Gastroesophageal sphincter (tissue), 4 donors: ENCODE results near the gene TTLL1. TPM values are rescaled to one million over a fixed set of nuclear protein-coding genes. Genes with fewer than 3 reads are reported as not detected.

Experiments
- ATAC-seq: fragments of 150-250 bp; one replicate; pipeline ENCODE4 v1.9.1; 2016; ENCODE audit warnings: mild to moderate bottlenecking, moderate library complexity
- H3K27ac ChIP-seq, 4 donors: fragments of 200-600 bp; sonication (generic) in 3 of 4; 1 replicate in 3 of 4; 2 replicates in 1 of 4; pipeline ENCODE4 v1.5.1; 2016 to 2019
- H3K27me3 ChIP-seq: fragments of 200-600 bp; sonication (generic); one replicate; pipeline ENCODE4 v1.5.1; 2019
- H3K36me3 ChIP-seq, 2 donors: fragments of 200-600 bp; sonication (generic); one replicate each; pipeline ENCODE4 v1.5.1; 2019; ENCODE audit warnings: control low read depth in 1 of 2
- H3K4me1 ChIP-seq, 3 donors: fragments of 200-600 bp; sonication (generic); 1 replicate in 2 of 3; 2 replicates in 1 of 3; pipeline ENCODE4 v1.5.1; 2016 to 2019; ENCODE audit warnings: control low read depth in 2 of 3
- H3K4me3 ChIP-seq, 2 donors: fragments of 200-600 bp; sonication (generic); one replicate each; pipeline ENCODE4 v1.5.1; 2019; ENCODE audit warnings: mild to moderate bottlenecking in 1 of 2, moderate library complexity in 1 of 2
- H3K9me3 ChIP-seq, 3 donors: fragments of 200-600 bp; sonication (generic); one replicate each; pipeline ENCODE4 v1.5.1; 2017 to 2019; ENCODE audit warnings: control low read depth in 2 of 3
- CTCF ChIP-seq, 4 experiments: fragments of 200-600 bp in 2 of 4; fragments of 450-650 bp in 2 of 4; sonication (generic) in 1 of 4; IDR thresholded peaks; one replicate each; pipeline ENCODE4 v1.5.1; 2017 to 2019; ENCODE audit warnings: antibody characterized with exemption in 4 of 4, mild to moderate bottlenecking in 2 of 4, moderate library complexity in 2 of 4
- EP300 ChIP-seq: sonication (generic); formaldehyde crosslinking; IDR thresholded peaks from one replicate; pipeline ENCODE4 v1.6.1; 2017; ENCODE audit warnings: antibody characterized with exemption, mild to moderate bottlenecking
- POLR2A ChIP-seq, 2 donors: fragments of 450-650 bp; IDR thresholded peaks; one replicate each; pipeline ENCODE4 v1.6.1; 2017; ENCODE audit warnings: antibody characterized with exemption in 2 of 2, mild to moderate bottlenecking in 2 of 2, moderate library complexity in 1 of 2
- POLR2AphosphoS5 ChIP-seq: sonication (generic); formaldehyde crosslinking; IDR thresholded peaks from one replicate; pipeline ENCODE4 v1.6.1; 2017; ENCODE audit warnings: antibody characterized with exemption
- WGBS, 2 donors: methylation state at CpG; one replicate each; pipeline ENCODE4 v1.1.5; 2018; ENCODE audit warnings: low coverage in 1 of 2; 5-methylcytosine and 5-hydroxymethylcytosine counted together
- total RNA-seq, 4 donors: library from RNA; depleted of rRNA; stranded (reverse); fragments of >200 nt; gene quantifications; one replicate each; pipeline ENCODE4 v1.1.0, GENCODE V29; 2016

Gene TTLL1
- total RNA-seq, 4 donors from 2014 or later = 3.9 to 8.0 (median 5.4) TPM

GRCh38 chr22:43006016-43006505, 83.1 kb downstream of the TTLL1 start:
- ATAC-seq = no peak
- H3K4me1 ChIP-seq = peaks cover 9 to 97% (median 39%) of the 10 kb centered on the region in 3 donors

GRCh38 chr22:43005106-43005505, 84.1 kb downstream of the TTLL1 start:
- Histone ChIP-seq H3K9me3 (no peaks in the 10 kb centered on the region), H3K4me3 (no peak overlapping the region), H3K36me3 (no peaks in the 10 kb centered on the region), H3K27me3 (no peaks in the 10 kb centered on the region), H3K27ac (no peak overlapping the region), H3K4me1 (peaks cover 9 to 99% (median 48%) of the 10 kb centered on the region in 3 donors)
- TF ChIP-seq EP300 (no peak), POLR2AphosphoS5 (no peak), POLR2A (IDR thresholded peaks at IDR 0.05) (no peak), CTCF (IDR thresholded peaks at IDR 0.05) (no peak)
- 53 to 86% methylated on average over 2 of the region's 2 CpGs for WGBS, 2 donors
- ATAC-seq = no peak

More at GRCh38 chr22:43006016-43006505, 83.1 kb downstream of the TTLL1 start:
- Histone ChIP-seq H3K27ac (no peak overlapping the region), H3K27me3 (no peaks in the 10 kb centered on the region), H3K9me3 (no peaks in the 10 kb centered on the region), H3K4me3 (no peak overlapping the region), H3K36me3 (no peaks in the 10 kb centered on the region)
- TF ChIP-seq EP300 (no peak), POLR2A (IDR thresholded peaks at IDR 0.05) (no peak), CTCF (IDR thresholded peaks at IDR 0.05) (no peak), POLR2AphosphoS5 (no peak)
- 100% methylated on average over 5 of the region's 5 CpGs; no CpG with 5 or more reads in 1 of the 2 donors for WGBS, 2 donors

GRCh38 chr22:43004362-43005035, 84.7 kb downstream of the TTLL1 start:
- no peak for TF ChIP-seq CTCF (IDR thresholded peaks at IDR 0.05)
- TF ChIP-seq POLR2A (IDR thresholded peaks at IDR 0.05) = no peak
- H3K4me3 ChIP-seq = no peak overlapping the region
- peak overlapping the region in 1 of 4 donors; percentile 25 for H3K27ac ChIP-seq
- H3K27me3 ChIP-seq = no peaks in the 10 kb centered on the region
- no peaks in the 10 kb centered on the region for H3K36me3 ChIP-seq
- no peaks in the 10 kb centered on the region for H3K9me3 ChIP-seq
- 38 to 65% methylated on average over 1 to 12 of the region's 13 CpGs for WGBS, 2 donors
- ATAC-seq = no peak
- peaks cover 9 to 99% (median 50%) of the 10 kb centered on the region in 3 donors for H3K4me1 ChIP-seq

- Histone ChIP-seq H3K27ac (peak overlapping the region in 3 of 4 donors; percentile 36 to 89 (median 69)), H3K36me3 (no peaks in the 10 kb centered on the region), H3K9me3 (no peaks in the 10 kb centered on the region), H3K4me3 (no peak overlapping the region), H3K27me3 (no peaks in the 10 kb centered on the region), H3K4me1 (peaks cover 7 to 94% (median 48%) of the 10 kb centered on the region in 3 donors)
- ATAC-seq = no peak
- TF ChIP-seq POLR2A (IDR thresholded peaks at IDR 0.05) (no peak), POLR2AphosphoS5 (peak; percentile 8)
- WGBS, 2 donors = 20 to 25% methylated on average over 4 to 5 of the region's 5 CpGs
These were observed 87.0 kb downstream of the TTLL1 start for GRCh38 chr22:43002202-43002586.

GRCh38 chr22:43001271-43002201, 87.7 kb downstream of the TTLL1 start:
- no peak overlapping the region for H3K4me3 ChIP-seq
- H3K9me3 ChIP-seq = no peaks in the 10 kb centered on the region
- WGBS, 2 donors = 43% methylated on average over 2 of the region's 3 CpGs; no CpG with 5 or more reads in 1 of the 2 donors
- peaks cover 9 to 94% (median 55%) of the 10 kb centered on the region in 3 donors for H3K4me1 ChIP-seq
- TF ChIP-seq POLR2AphosphoS5 (no peak), EP300 (no peak), CTCF (IDR thresholded peaks at IDR 0.05) (no peak), POLR2A (IDR thresholded peaks at IDR 0.05) (no peak)
- no peaks in the 10 kb centered on the region for H3K36me3 ChIP-seq
- ATAC-seq = no peak
- H3K27me3 ChIP-seq = no peaks in the 10 kb centered on the region
- peak overlapping the region; percentile 36 to 89 (median 61) for H3K27ac ChIP-seq
